Caco-2 (cell line): ENCODE results near the gene PLXNA2. TPM values are rescaled to one million over a fixed set of nuclear protein-coding genes. Genes with fewer than 3 reads are reported as not detected.

Experiments used
- BruUV-seq: library from RNA; stranded (reverse); fragments of 400-500 nt; replicated peaks from 2 replicates; lab custom pipeline; 2021; lab: Mats Ljungman, UMichigan
- CTCF ChIA-PET: fragments of 300-600 bp; sonication (Branson Sonifier 250); formaldehyde crosslinking; loops from one replicate; lab custom pipeline; 2022; ENCODE audit warnings: antibody characterized with exemption; lab: Charles Lee
- POLR2A ChIA-PET: fragments of 300-600 bp; sonication (Branson Sonifier 250); formaldehyde crosslinking; loops from one replicate; lab custom pipeline; 2022; ENCODE audit warnings: antibody characterized with exemption; lab: Charles Lee
- DNase-seq, 2 experiments: peaks; one replicate each; pipeline versions ENCODE4 v3.0.0 to v3.0.0-alpha.2; 2020 to 2022
- H3K27me3 ChIP-seq: replicated peaks from 2 replicates; pipeline ENCODE4 v1.6.0; 2011; ENCODE audit warnings: low read length; ENCODE audit not compliant: control insufficient read depth, insufficient read depth
- H3K36me3 ChIP-seq: 2 replicates; pipeline ENCODE4 v1.5.1; 2011; ENCODE audit warnings: low read length; ENCODE audit not compliant: control insufficient read depth, insufficient read depth
- H3K4me1 ChIP-seq: fragments of 250-450 bp; sonication (Bioruptor Pico); 2 replicates; pipeline ENCODE4 v1.5.1; 2020; ENCODE audit warnings: mild to moderate bottlenecking
- H3K4me3 ChIP-seq: 2 replicates; pipeline ENCODE4 v1.5.1; 2011; ENCODE audit warnings: low read depth, mild to moderate bottlenecking, control low read depth, low read length
- H3K9me3 ChIP-seq: fragments of 250-450 bp; sonication (Bioruptor Pico); 2 replicates; pipeline ENCODE4 v1.5.1; 2020; ENCODE audit warnings: mild to moderate bottlenecking, moderate library complexity
- H3K27ac Mint-ChIP-seq: one replicate; pipeline ENCODE4 v1.8.0; 2022; ENCODE audit warnings: mixed read lengths; ENCODE audit not compliant: unreplicated experiment
- H3K27me3 Mint-ChIP-seq: one replicate; pipeline ENCODE4 v1.8.0; 2022; ENCODE audit warnings: mixed read lengths; ENCODE audit not compliant: insufficient read depth, unreplicated experiment
- H3K36me3 Mint-ChIP-seq: one replicate; pipeline ENCODE4 v1.8.0; 2022; ENCODE audit warnings: mild to moderate bottlenecking, mixed read lengths; ENCODE audit not compliant: insufficient read depth, unreplicated experiment
- H3K4me1 Mint-ChIP-seq: one replicate; pipeline ENCODE4 v1.8.0; 2022; ENCODE audit warnings: low read depth, mixed read lengths; ENCODE audit not compliant: unreplicated experiment
- H3K4me3 Mint-ChIP-seq: one replicate; pipeline ENCODE4 v1.8.0; 2022; ENCODE audit warnings: mild to moderate bottlenecking, moderate library complexity, mixed read lengths; ENCODE audit not compliant: unreplicated experiment
- H3K9me3 Mint-ChIP-seq: one replicate; pipeline ENCODE4 v1.8.0; 2022; ENCODE audit warnings: mixed read lengths; ENCODE audit not compliant: unreplicated experiment
- CTCF ChIP-seq, 2 experiments: fragments of 200-600 bp in 1 of 2; IDR thresholded peaks; 1 replicate in 1 of 2; 2 replicates in 1 of 2; pipeline versions ENCODE4 v1.5.1 to v1.8.0; 2011 to 2022; ENCODE audit warnings: antibody characterized with exemption in 1 of 2, control low read depth in 1 of 2, inconsistent platforms in 1 of 2, low read depth in 1 of 2, low read length in 1 of 2, mild to moderate bottlenecking in 1 of 2, moderate library complexity in 1 of 2; ENCODE audit not compliant: insufficient read depth in 1 of 2, severe bottlenecking in 1 of 2, unreplicated experiment in 1 of 2
- intact Hi-C: fragments of 100-400 bp; cut with micrococcal nuclease; formaldehyde crosslinking; loops from one replicate; pipeline ENCODE4 v1.10.0; 2022; ENCODE audit not compliant: unreplicated experiment
- total RNA-seq: library from RNA; stranded (reverse); gene quantifications from 2 replicates; pipeline ENCODE4 v1.2.3, GENCODE V29; 2022

PLXNA2 gene
- total RNA-seq, 1 experiment from 2014 or later, result 3.2 TPM

- Histone ChIP-seq H3K36me3 (no peaks in the 10 kb centered on the region), H3K9me3 (no peaks in the 10 kb centered on the region), H3K4me3 (no peak overlapping the region), H3K27me3 (no peaks in the 10 kb centered on the region), H3K4me1 (peaks cover 23% of the 10 kb centered on the region)
- DNase-seq, result no peak
- Mint-ChIP-seq H3K4me1 (peaks cover 19% of the 10 kb centered on the region), H3K4me3 (no peak overlapping the region), H3K27ac (no peak overlapping the region), H3K27me3 (no peaks in the 10 kb centered on the region), H3K36me3 (no peaks in the 10 kb centered on the region), H3K9me3 (no peaks in the 10 kb centered on the region)
- BruUV-seq, result no TSS peak
- POLR2A ChIA-PET, result no interaction called here
- TF ChIP-seq CTCF (IDR thresholded peaks at IDR 0.05; ENCODE audit: insufficient read depth in 1 of 2, low read depth in 1 of 2, low read length in 1 of 2, severe bottlenecking in 1 of 2, unreplicated experiment in 1 of 2), result no peak
- CTCF ChIA-PET, result interaction anchor here (1.0 kb wide), 1 partner anchor 79 kb away, joined by 4 read pairs; no protein-coding TSS in a partner anchor
- intact Hi-C loops, result no loop called here
These were observed 131.8 kb downstream of the PLXNA2 start for GRCh38 chr1:208112401-208112800.

- Histone ChIP-seq H3K4me1 (peaks cover 23% of the 10 kb centered on the region), H3K4me3 (no peak overlapping the region), H3K36me3 (no peaks in the 10 kb centered on the region), H3K9me3 (no peaks in the 10 kb centered on the region), H3K27me3 (no peaks in the 10 kb centered on the region)
- H3K9me3 Mint-ChIP-seq, result no peaks in the 10 kb centered on the region
- peaks cover 13% of the 10 kb centered on the region for H3K4me1 Mint-ChIP-seq
- no peak overlapping the region for H3K27ac Mint-ChIP-seq
- H3K27me3 Mint-ChIP-seq, result no peaks in the 10 kb centered on the region
- no TSS peak for BruUV-seq
- intact Hi-C loops, result no loop called here
- no peak overlapping the region for H3K4me3 Mint-ChIP-seq
- ChIA-PET CTCF (no interaction called here), POLR2A (no interaction called here)
- H3K36me3 Mint-ChIP-seq, result no peaks in the 10 kb centered on the region
- no peak for TF ChIP-seq CTCF (IDR thresholded peaks at IDR 0.05; ENCODE audit: insufficient read depth in 1 of 2, low read depth in 1 of 2, low read length in 1 of 2, severe bottlenecking in 1 of 2, unreplicated experiment in 1 of 2)
- DNase-seq, result no peak
These were observed 132.5 kb downstream of the PLXNA2 start for GRCh38 chr1:208111646-208112190.

- TF ChIP-seq CTCF (IDR thresholded peaks at IDR 0.05; ENCODE audit: insufficient read depth in 1 of 2, low read depth in 1 of 2, low read length in 1 of 2, severe bottlenecking in 1 of 2, unreplicated experiment in 1 of 2), result no peak
- Mint-ChIP-seq H3K36me3 (no peaks in the 10 kb centered on the region), H3K4me1 (peaks cover 13% of the 10 kb centered on the region), H3K27me3 (no peaks in the 10 kb centered on the region), H3K9me3 (no peaks in the 10 kb centered on the region), H3K27ac (no peak overlapping the region), H3K4me3 (no peak overlapping the region)
- no peak for DNase-seq
- H3K4me3 ChIP-seq, result no peak overlapping the region
- ChIA-PET CTCF (no interaction called here), POLR2A (no interaction called here)
- intact Hi-C loops, result no loop called here
- H3K27me3 ChIP-seq, result no peaks in the 10 kb centered on the region
- peaks cover 23% of the 10 kb centered on the region for H3K4me1 ChIP-seq
- no peaks in the 10 kb centered on the region for H3K36me3 ChIP-seq
- no peaks in the 10 kb centered on the region for H3K9me3 ChIP-seq
- no TSS peak for BruUV-seq
These were observed 133.9 kb downstream of the PLXNA2 start for GRCh38 chr1:208110296-208110695.
